Activated CD4-positive, alpha-beta T cell treated with anti-CD3 and anti-CD28 coated beads, Interleukin-2, amount 10 ng/mL, durations not matched to agents 7 days and 5 days (primary cell): ENCODE results near the gene LUC7L. TPM values are rescaled to one million over a fixed set of nuclear protein-coding genes. Genes with fewer than 3 reads are reported as not detected.
"Not testable (repeated sequence)": the region's sequence is repeated elsewhere in the genome, so short reads cannot be mapped to it uniquely, and the experiment has no call there.

Experiments used
- CTCF ChIA-PET: fragments of 350-600 bp; sonication (Branson Sonifier 250); formaldehyde crosslinking; loops from one replicate; lab custom pipeline; 2021; ENCODE audit warnings: antibody characterized with exemption; lab: Charles Lee
- POLR2A ChIA-PET: fragments of 350-600 bp; sonication (Branson Sonifier 250); formaldehyde crosslinking; loops from one replicate; lab custom pipeline; 2021; ENCODE audit warnings: antibody characterized with exemption; lab: Charles Lee
- DNase-seq: peaks from one replicate; pipeline ENCODE4 v3.0.0-alpha.2; 2020
- H3K27ac Mint-ChIP-seq: one replicate; pipeline ENCODE4 v1.8.0; 2021; ENCODE audit warnings: mild to moderate bottlenecking, moderate library complexity, mixed read lengths
- H3K27me3 Mint-ChIP-seq: one replicate; pipeline ENCODE4 v1.8.0; 2021; ENCODE audit warnings: mixed read lengths
- H3K36me3 Mint-ChIP-seq: one replicate; pipeline ENCODE4 v1.8.0; 2021; ENCODE audit warnings: low read depth, mixed read lengths
- H3K4me1 Mint-ChIP-seq: one replicate; pipeline ENCODE4 v1.8.0; 2021; ENCODE audit warnings: mixed read lengths
- H3K4me3 Mint-ChIP-seq: one replicate; pipeline ENCODE4 v1.8.0; 2021; ENCODE audit warnings: mild to moderate bottlenecking, moderate library complexity, mixed read lengths
- H3K9me3 Mint-ChIP-seq: one replicate; pipeline ENCODE4 v1.8.0; 2021; ENCODE audit warnings: mixed read lengths
- total RNA-seq, 2 experiments: library from RNA; stranded (reverse); gene quantifications; one replicate each; pipeline ENCODE4 v1.2.3, GENCODE V29; 2021

Gene LUC7L
- total RNA-seq, 2 experiments from 2014 or later: 52.6 to 53.7 TPM

- no peak overlapping the region for H3K27ac Mint-ChIP-seq
- ChIA-PET CTCF (interaction anchor here (1.1 to 1.6 kb wide), 2 partner anchors 12 to 14 kb away, joined by 3 to 9 read pairs; no protein-coding TSS in a partner anchor), POLR2A (no interaction called here)
- H3K4me1 Mint-ChIP-seq: peaks cover 16% of the 10 kb centered on the region
- no peak for DNase-seq
- H3K27me3 Mint-ChIP-seq: no peaks in the 10 kb centered on the region
- H3K4me3 Mint-ChIP-seq: no peak overlapping the region
- no peaks in the 10 kb centered on the region for H3K9me3 Mint-ChIP-seq
- no peaks in the 10 kb centered on the region for H3K36me3 Mint-ChIP-seq
Observed at GRCh38 chr16:239948-240277, 10.7 kb upstream of the LUC7L start.

GRCh38 chr16:234468-235305 is 5.4 kb upstream of the LUC7L start, which contains the start of gene FAM234A:
Gene FAM234A, plus strand, starts transcription at chr16:234821. Its CDS starts 19,593 bp downstream, at chr16:254414.
- Mint-ChIP-seq H3K36me3 (no peaks in the 10 kb centered on the region), H3K27me3 (no peaks in the 10 kb centered on the region), H3K27ac (peak within 1 kb of the TSS; percentile 96), H3K4me3 (peak within 1 kb of the TSS; percentile 83), H3K4me1 (peaks cover 15% of the 10 kb centered on the region), H3K9me3 (no peaks in the 10 kb centered on the region)
- ChIA-PET CTCF (interaction anchor here (0.7 to 2.0 kb wide), 12 partner anchors 9 to 137 kb away, joined by 3 to 9 read pairs (median 4); no protein-coding TSS in a partner anchor), POLR2A (interaction anchor here (0.6 to 0.7 kb wide), 2 partner anchors 118 to 131 kb away, joined by 3 to 6 read pairs; no protein-coding TSS in a partner anchor)
- DNase-seq: peak; percentile 95

- Mint-ChIP-seq H3K4me3 (no peak overlapping the region), H3K9me3 (no peaks in the 10 kb centered on the region), H3K27ac (no peak overlapping the region), H3K4me1 (peaks cover 40% of the 10 kb centered on the region), H3K36me3 (peaks cover 12% of the 10 kb centered on the region), H3K27me3 (no peaks in the 10 kb centered on the region)
- ChIA-PET CTCF (no interaction called here), POLR2A (no interaction called here)
- DNase-seq: no peak
Observed at GRCh38 chr16:230949-231348, 1.7 kb upstream of the LUC7L start.

- H3K27ac Mint-ChIP-seq, H3K9me3 Mint-ChIP-seq, H3K4me3 Mint-ChIP-seq, H3K27me3 Mint-ChIP-seq, DNase-seq, POLR2A ChIA-PET: not testable (repeated sequence)
- Mint-ChIP-seq H3K36me3 (peaks cover 17% of the 10 kb centered on the region), H3K4me1 (peaks cover 39% of the 10 kb centered on the region)
- CTCF ChIA-PET: interaction anchor here (1.4 kb wide), 1 partner anchor 165 kb away, joined by 4 read pairs; no protein-coding TSS in a partner anchor
Observed at GRCh38 chr16:230351-230750, 1.1 kb upstream of the LUC7L start.

GRCh38 chr16:229731-230281 is 557 bp upstream of the LUC7L start:
- POLR2A ChIA-PET: no interaction called here
- H3K4me1 Mint-ChIP-seq: peaks cover 35% of the 10 kb centered on the region
- H3K36me3 Mint-ChIP-seq: peaks cover 17% of the 10 kb centered on the region

GRCh38 chr16:228151-228851 is 948 bp downstream of the LUC7L start:
- H3K4me1 Mint-ChIP-seq: peaks cover 32% of the 10 kb centered on the region
- H3K36me3 Mint-ChIP-seq: peaks cover 17% of the 10 kb centered on the region
- peak overlapping the region; percentile 88 for H3K4me3 Mint-ChIP-seq
- ChIA-PET POLR2A (interaction anchor here (0.6 kb wide), 1 partner anchor 113 kb away, joined by 3 read pairs; no protein-coding TSS in a partner anchor), CTCF (interaction anchor here (0.5 to 1.4 kb wide), 9 partner anchors 9 to 147 kb away, joined by 3 to 9 read pairs (median 3); partner anchors contain the start of gene AXIN1)
- H3K9me3 Mint-ChIP-seq: no peaks in the 10 kb centered on the region
- no peaks in the 10 kb centered on the region for H3K27me3 Mint-ChIP-seq
- peak; percentile 32 for DNase-seq
- peak overlapping the region; percentile 91 for H3K27ac Mint-ChIP-seq

More at GRCh38 chr16:229731-230281, 557 bp upstream of the LUC7L start:
- no peak for DNase-seq
- H3K27ac Mint-ChIP-seq: peak overlapping the region; percentile 91
- H3K4me3 Mint-ChIP-seq: peak overlapping the region; percentile 88
- no peaks in the 10 kb centered on the region for H3K27me3 Mint-ChIP-seq
- H3K9me3 Mint-ChIP-seq: no peaks in the 10 kb centered on the region
- CTCF ChIA-PET: interaction anchor here (1.0 to 1.4 kb wide), 3 partner anchors 24 to 164 kb away, joined by 3 to 4 read pairs (median 3); no protein-coding TSS in a partner anchor

- no peak overlapping the region for H3K27ac Mint-ChIP-seq
- DNase-seq: no peak
- peaks cover 32% of the 10 kb centered on the region for H3K36me3 Mint-ChIP-seq
- H3K4me1 Mint-ChIP-seq: no peaks in the 10 kb centered on the region
- H3K4me3 Mint-ChIP-seq: no peak overlapping the region
- H3K9me3 Mint-ChIP-seq: no peaks in the 10 kb centered on the region
- ChIA-PET POLR2A (no interaction called here), CTCF (no interaction called here)
- H3K27me3 Mint-ChIP-seq: no peaks in the 10 kb centered on the region
Observed at GRCh38 chr16:220021-220420, 9.2 kb downstream of the LUC7L start.

GRCh38 chr16:212999-213398 is 16.2 kb downstream of the LUC7L start:
- ChIA-PET POLR2A (no interaction called here), CTCF (interaction anchor here (0.9 to 1.3 kb wide), 2 partner anchors 15 to 24 kb away, joined by 3 read pairs; no protein-coding TSS in a partner anchor)
- H3K27ac Mint-ChIP-seq: no peak overlapping the region
- peaks cover 24% of the 10 kb centered on the region for H3K36me3 Mint-ChIP-seq
- no peak for DNase-seq
- no peak overlapping the region for H3K4me3 Mint-ChIP-seq
- H3K4me1 Mint-ChIP-seq: no peaks in the 10 kb centered on the region
- H3K27me3 Mint-ChIP-seq: no peaks in the 10 kb centered on the region
- H3K9me3 Mint-ChIP-seq: no peaks in the 10 kb centered on the region

- CTCF ChIA-PET, POLR2A ChIA-PET, H3K9me3 Mint-ChIP-seq, H3K27me3 Mint-ChIP-seq, H3K4me3 Mint-ChIP-seq, H3K4me1 Mint-ChIP-seq, DNase-seq, H3K27ac Mint-ChIP-seq: not testable (repeated sequence)
- peaks cover 24% of the 10 kb centered on the region for H3K36me3 Mint-ChIP-seq
Observed at GRCh38 chr16:211631-212180, 17.5 kb downstream of the LUC7L start.

GRCh38 chr16:209359-209758 is 19.9 kb downstream of the LUC7L start:
- H3K4me3 Mint-ChIP-seq, H3K27me3 Mint-ChIP-seq, H3K4me1 Mint-ChIP-seq, H3K27ac Mint-ChIP-seq, H3K9me3 Mint-ChIP-seq, DNase-seq: not testable (repeated sequence)
- ChIA-PET POLR2A (interaction anchor here (0.5 kb wide), 1 partner anchor 51 kb away, joined by 9 read pairs; no protein-coding TSS in a partner anchor), CTCF (interaction anchor here (1.0 to 1.8 kb wide), 2 partner anchors 26 to 113 kb away, joined by 4 to 6 read pairs; partner anchors contain the start of gene FAM234A)
- H3K36me3 Mint-ChIP-seq: peaks cover 28% of the 10 kb centered on the region

GRCh38 chr16:204046-204445 is 25.2 kb downstream of the LUC7L start:
- H3K36me3 Mint-ChIP-seq: peaks cover 38% of the 10 kb centered on the region
- CTCF ChIA-PET: interaction anchor here (1.5 kb wide), 1 partner anchor 8 kb away, joined by 3 read pairs; no protein-coding TSS in a partner anchor
- H3K4me1 Mint-ChIP-seq, H3K27me3 Mint-ChIP-seq, H3K4me3 Mint-ChIP-seq, H3K9me3 Mint-ChIP-seq, H3K27ac Mint-ChIP-seq, POLR2A ChIA-PET, DNase-seq: not testable (repeated sequence)

- peaks cover 8% of the 10 kb centered on the region for H3K4me1 Mint-ChIP-seq
- DNase-seq: no peak
- no peak overlapping the region for H3K4me3 Mint-ChIP-seq
- ChIA-PET POLR2A (no interaction called here), CTCF (no interaction called here)
- H3K9me3 Mint-ChIP-seq: no peaks in the 10 kb centered on the region
- H3K36me3 Mint-ChIP-seq: peaks cover 38% of the 10 kb centered on the region
- no peak overlapping the region for H3K27ac Mint-ChIP-seq
- H3K27me3 Mint-ChIP-seq: no peaks in the 10 kb centered on the region
Observed at GRCh38 chr16:203246-203645, 26.0 kb downstream of the LUC7L start.
